HCT116 (cell line): ENCODE results near the gene ANO4. TPM values are rescaled to one million over a fixed set of nuclear protein-coding genes. Genes with fewer than 3 reads are reported as not detected.
A peak's percentile ranks its signal among the peaks of the same experiment; 100 is the strongest.

Source experiments
- ATAC-seq: fragments of 200-7000 bp; cut with Tn5 transposase; 2 replicates; pipeline ENCODE4 v1.9.1; 2020; ENCODE audit warnings: mild to moderate bottlenecking, moderate library complexity
- BruUV-seq: library from RNA; stranded (reverse); fragments of 400-500 nt; replicated peaks from 2 replicates; lab custom pipeline; 2021; lab: Mats Ljungman, UMichigan
- CTCF ChIA-PET: fragments of 300-600 bp; sonication (Branson Sonifier 250); formaldehyde crosslinking; loops from one replicate; lab custom pipeline; 2021; ENCODE audit warnings: antibody characterized with exemption; lab: Charles Lee
- POLR2A ChIA-PET: fragments of 300-600, 350-600 bp; sonication (Branson Sonifier 250); formaldehyde crosslinking; loops from one replicate; lab custom pipeline; 2021; ENCODE audit warnings: antibody characterized with exemption; lab: Charles Lee
- RAD21 ChIA-PET, 2 experiments: fragments of 300-600 bp; sonication (Branson Sonifier 250); formaldehyde crosslinking; loops; one replicate each; lab custom pipeline; 2023; ENCODE audit warnings: low total read pairs in 2 of 2; ENCODE audit not compliant: uncharacterized antibody in 2 of 2, unreplicated experiment in 2 of 2, low non-redundant PET in 1 of 2; lab: Charles Lee
- DNase-seq: peaks from one replicate; pipeline ENCODE4 v3.0.0-alpha.2; 2010; ENCODE audit warnings: low read depth, low spot score
- H2AFZ ChIP-seq: fragments of 200-600 bp; shearing (Covaris generic), sonication (generic); 2 replicates; pipeline ENCODE4 v1.6.1; 2017; ENCODE audit warnings: low read depth, mixed run types, mixed read lengths, antibody characterized with exemption, low read length; ENCODE audit not compliant: poor library complexity, severe bottlenecking
- H3K27ac ChIP-seq: 2 replicates; pipeline ENCODE4 v1.5.1; 2012; ENCODE audit warnings: low read depth, low read length
- H3K27me3 ChIP-seq: fragments of 200-600 bp; sonication (generic); 2 replicates; pipeline ENCODE4 v1.6.1; 2016; ENCODE audit warnings: mixed run types, low read length, mixed read lengths; ENCODE audit not compliant: insufficient read depth
- H3K36me3 ChIP-seq, 2 experiments: fragments of 200-500 bp in 1 of 2; fragments of 200-600 bp in 1 of 2; sonication (Bioruptor generic) in 1 of 2; sonication (generic) in 1 of 2; 2 replicates each; pipeline versions ENCODE4 v1.5.1 to v1.6.1; 2014 to 2016; ENCODE audit warnings: low read length in 2 of 2, inconsistent platforms in 1 of 2, mixed read lengths in 1 of 2, mixed run types in 1 of 2; ENCODE audit not compliant: insufficient read depth in 2 of 2, control insufficient read depth in 1 of 2
- H3K4me1 ChIP-seq, 2 experiments: fragments of 200-600 bp in 1 of 2; sonication (generic) in 1 of 2; 2 replicates each; pipeline versions ENCODE4 v1.5.1 to v1.6.1; 2012 to 2017; ENCODE audit warnings: low read length in 2 of 2, inconsistent platforms in 1 of 2, mild to moderate bottlenecking in 1 of 2, mixed read lengths in 1 of 2, mixed run types in 1 of 2, moderate library complexity in 1 of 2; ENCODE audit not compliant: insufficient read depth in 2 of 2, control insufficient read depth in 1 of 2
- H3K4me2 ChIP-seq: fragments of 200-600 bp; sonication (generic); 2 replicates; pipeline ENCODE4 v1.6.1; 2017; ENCODE audit warnings: mixed run types, low read length, mixed read lengths
- H3K4me3 ChIP-seq, 2 experiments: fragments of 200-600 bp in 1 of 2; sonication (generic) in 1 of 2; replicated peaks in 1 of 2; 2 replicates each; pipeline ENCODE4 v1.5.1; 2011 to 2016; ENCODE audit warnings: low read length in 2 of 2, control low read depth in 1 of 2, low read depth in 1 of 2, mild to moderate bottlenecking in 1 of 2, mixed read lengths in 1 of 2, mixed run types in 1 of 2
- H3K79me2 ChIP-seq: fragments of 200-600 bp; sonication (generic); 2 replicates; pipeline ENCODE4 v1.6.1; 2017; ENCODE audit warnings: mild to moderate bottlenecking, mixed run types, low read length, moderate library complexity, mixed read lengths; ENCODE audit not compliant: insufficient read depth
- H3K9ac ChIP-seq: fragments of 200-600 bp; sonication (generic); 2 replicates; pipeline ENCODE4 v1.6.1; 2016; ENCODE audit warnings: low read length, mixed read lengths
- H3K9me2 ChIP-seq: fragments of 200-600 bp; sonication (generic), shearing (Covaris generic); 2 replicates; pipeline ENCODE4 v1.6.1; 2017; ENCODE audit warnings: mixed run types, mild to moderate bottlenecking, moderate library complexity; ENCODE audit not compliant: insufficient read depth
- H3K9me3 ChIP-seq, 2 experiments: fragments of 200-500 bp in 1 of 2; fragments of 200-600 bp in 1 of 2; sonication (Bioruptor generic) in 1 of 2; sonication (generic) in 1 of 2; 2 replicates each; pipeline ENCODE4 v1.6.1; 2014 to 2017; ENCODE audit warnings: low read length in 2 of 2, mixed read lengths in 2 of 2, inconsistent platforms in 1 of 2, low read depth in 1 of 2, mild to moderate bottlenecking in 1 of 2, mixed run types in 1 of 2, moderate library complexity in 1 of 2; ENCODE audit not compliant: control insufficient read depth in 1 of 2, insufficient read depth in 1 of 2
- H4K20me1 ChIP-seq: fragments of 200-600 bp; sonication (generic), shearing (Covaris generic); 2 replicates; pipeline ENCODE4 v1.6.1; 2017; ENCODE audit warnings: mixed run types, mild to moderate bottlenecking, moderate library complexity; ENCODE audit not compliant: insufficient read depth
- CBX3 ChIP-seq: IDR thresholded peaks from 2 replicates; pipeline ENCODE4 v1.6.1; 2012; ENCODE audit warnings: low read depth
- EZH2 ChIP-seq: fragments of 200-600 bp; sonication (generic); IDR thresholded peaks from 2 replicates; pipeline ENCODE4 v1.6.1; 2017; ENCODE audit warnings: antibody characterized with exemption, mixed run types
- EZH2phosphoT487 ChIP-seq: fragments of 200-600 bp; IDR thresholded peaks from 2 replicates; pipeline ENCODE4 v1.6.1; 2018; ENCODE audit warnings: antibody characterized with exemption, borderline replicate concordance
- FOSL1 ChIP-seq: IDR thresholded peaks from 2 replicates; pipeline ENCODE4 v1.6.1; 2012; ENCODE audit warnings: low read depth
- JUND ChIP-seq: IDR thresholded peaks from 2 replicates; pipeline ENCODE4 v1.6.1; 2012
- POLR2AphosphoS5 ChIP-seq: IDR thresholded peaks from 2 replicates; pipeline ENCODE4 v1.6.1; 2011; ENCODE audit warnings: mild to moderate bottlenecking, low read depth, low read length, moderate library complexity
- RAD21 ChIP-seq: IDR thresholded peaks from 2 replicates; pipeline ENCODE4 v1.6.1; 2012; ENCODE audit warnings: low read depth, mild to moderate bottlenecking
- SIN3A ChIP-seq: IDR thresholded peaks from 2 replicates; pipeline ENCODE4 v1.6.1; 2012; ENCODE audit warnings: low read depth
- SP1 ChIP-seq: IDR thresholded peaks from 2 replicates; pipeline ENCODE4 v1.6.1; 2012; ENCODE audit warnings: low read depth
- SRF ChIP-seq: IDR thresholded peaks from 2 replicates; pipeline ENCODE4 v1.6.1; 2012; ENCODE audit warnings: low read depth
- TCF7L2 ChIP-seq: IDR thresholded peaks from 2 replicates; pipeline ENCODE4 v1.7.0; 2011; ENCODE audit warnings: borderline replicate concordance, inconsistent platforms; ENCODE audit not compliant: insufficient read depth, insufficient read length; ENCODE audit errors: extremely low read depth
- YY1 ChIP-seq: IDR thresholded peaks from 2 replicates; pipeline ENCODE4 v1.6.1; 2011; ENCODE audit warnings: low read length, low read depth, moderate library complexity, mild to moderate bottlenecking; ENCODE audit not compliant: insufficient replicate concordance; ENCODE audit errors: extremely low read depth
- ZNF274 ChIP-seq: fragments of 200-500 bp; sonication (Bioruptor generic); IDR thresholded peaks from 2 replicates; pipeline ENCODE4 v1.6.1; 2014; ENCODE audit warnings: mild to moderate bottlenecking, low read depth, low read length, inconsistent platforms
- intact Hi-C: fragments of 100-400 bp; cut with micrococcal nuclease; formaldehyde crosslinking; loops from 2 replicates; pipeline ENCODE4 v1.10.0; 2022
- total RNA-seq: library from RNA; stranded (reverse); gene quantifications from one replicate; pipeline ENCODE4 v1.2.1, GENCODE V29; 2021; ENCODE audit not compliant: unreplicated experiment
- TF ChIP-seq, protein P1 (sequence below): IDR thresholded peaks from 2 replicates; pipeline ENCODE4 v1.6.1; 2012
- TF ChIP-seq, protein P2 (sequence below): IDR thresholded peaks from 2 replicates; pipeline ENCODE4 v1.6.1; 2012; ENCODE audit warnings: low read depth

Gene ANO4
- total RNA-seq, 1 experiment from 2014 or later: 1.7 TPM

DNA sequence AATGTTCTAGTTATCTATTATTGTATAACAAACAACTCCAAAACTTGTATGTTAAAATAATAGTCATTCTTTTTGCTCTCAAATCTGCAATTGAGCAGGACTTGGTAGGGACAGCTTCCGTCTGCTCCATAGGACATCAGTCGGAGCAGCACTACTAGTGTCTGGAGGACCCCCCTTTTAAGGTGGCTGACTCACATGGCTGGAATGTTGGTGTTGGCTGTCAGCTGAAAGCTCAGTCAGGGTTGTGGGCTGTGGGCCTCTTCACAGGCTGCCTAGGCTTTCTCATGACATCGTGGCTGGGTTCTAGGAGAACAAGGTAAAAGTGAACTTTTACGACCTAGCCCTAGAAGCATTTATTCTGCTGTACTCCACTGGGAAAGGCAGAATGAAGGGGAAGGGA is 160.6 kb downstream of the ANO4 start:
- Histone ChIP-seq H3K79me2 (no peaks in the 10 kb centered on the region), H3K9me3 (no peaks in the 10 kb centered on the region)
- ATAC-seq: peak; percentile 78

More for the DNA sequence above, 160.6 kb downstream of the ANO4 start:
- Histone ChIP-seq H3K9ac (no peak overlapping the region), H3K36me3 (no peaks in the 10 kb centered on the region), H3K4me2 (peak overlapping the region; percentile 40), H4K20me1 (no peaks in the 10 kb centered on the region), H3K27me3 (no peaks in the 10 kb centered on the region), H3K4me1 (peaks cover 9 to 20% of the 10 kb centered on the region in 2 experiments; a peak in 3 of 4 replicates), H3K9me2 (no peaks in the 10 kb centered on the region), H3K4me3 (no peak overlapping the region), H3K27ac (no peak overlapping the region), H2AFZ (no peak overlapping the region)
- POLR2A ChIA-PET: no interaction called here
- intact Hi-C loops: loop anchor here (10.0 kb wide), 1 partner anchor 370 kb away; no protein-coding TSS in a partner anchor
- RAD21 ChIA-PET: no interaction called here
- CTCF ChIA-PET: no interaction called here
- DNase-seq: no peak
- TF ChIP-seq RAD21: no peak
- no peak for TF ChIP-seq SIN3A
- no peak for TF ChIP-seq EZH2phosphoT487
- TF ChIP-seq SRF: peak; percentile 66; the same call in 1 of the 2 replicates
- peak; percentile 44; the same call in 1 of the 2 replicates for TF ChIP-seq FOSL1
- no peak for TF ChIP-seq JUND
- TF ChIP-seq, protein P1, sequence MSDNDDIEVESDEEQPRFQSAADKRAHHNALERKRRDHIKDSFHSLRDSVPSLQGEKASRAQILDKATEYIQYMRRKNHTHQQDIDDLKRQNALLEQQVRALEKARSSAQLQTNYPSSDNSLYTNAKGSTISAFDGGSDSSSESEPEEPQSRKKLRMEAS: no peak
- no peak for TF ChIP-seq EZH2
- peak; percentile 20 for TF ChIP-seq TCF7L2
- no peak for TF ChIP-seq YY1
- TF ChIP-seq CBX3: no peak
- no peak for TF ChIP-seq POLR2AphosphoS5
- TF ChIP-seq, protein P2, sequence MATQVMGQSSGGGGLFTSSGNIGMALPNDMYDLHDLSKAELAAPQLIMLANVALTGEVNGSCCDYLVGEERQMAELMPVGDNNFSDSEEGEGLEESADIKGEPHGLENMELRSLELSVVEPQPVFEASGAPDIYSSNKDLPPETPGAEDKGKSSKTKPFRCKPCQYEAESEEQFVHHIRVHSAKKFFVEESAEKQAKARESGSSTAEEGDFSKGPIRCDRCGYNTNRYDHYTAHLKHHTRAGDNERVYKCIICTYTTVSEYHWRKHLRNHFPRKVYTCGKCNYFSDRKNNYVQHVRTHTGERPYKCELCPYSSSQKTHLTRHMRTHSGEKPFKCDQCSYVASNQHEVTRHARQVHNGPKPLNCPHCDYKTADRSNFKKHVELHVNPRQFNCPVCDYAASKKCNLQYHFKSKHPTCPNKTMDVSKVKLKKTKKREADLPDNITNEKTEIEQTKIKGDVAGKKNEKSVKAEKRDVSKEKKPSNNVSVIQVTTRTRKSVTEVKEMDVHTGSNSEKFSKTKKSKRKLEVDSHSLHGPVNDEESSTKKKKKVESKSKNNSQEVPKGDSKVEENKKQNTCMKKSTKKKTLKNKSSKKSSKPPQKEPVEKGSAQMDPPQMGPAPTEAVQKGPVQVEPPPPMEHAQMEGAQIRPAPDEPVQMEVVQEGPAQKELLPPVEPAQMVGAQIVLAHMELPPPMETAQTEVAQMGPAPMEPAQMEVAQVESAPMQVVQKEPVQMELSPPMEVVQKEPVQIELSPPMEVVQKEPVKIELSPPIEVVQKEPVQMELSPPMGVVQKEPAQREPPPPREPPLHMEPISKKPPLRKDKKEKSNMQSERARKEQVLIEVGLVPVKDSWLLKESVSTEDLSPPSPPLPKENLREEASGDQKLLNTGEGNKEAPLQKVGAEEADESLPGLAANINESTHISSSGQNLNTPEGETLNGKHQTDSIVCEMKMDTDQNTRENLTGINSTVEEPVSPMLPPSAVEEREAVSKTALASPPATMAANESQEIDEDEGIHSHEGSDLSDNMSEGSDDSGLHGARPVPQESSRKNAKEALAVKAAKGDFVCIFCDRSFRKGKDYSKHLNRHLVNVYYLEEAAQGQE: no peak
- no peak for TF ChIP-seq SP1
- TF ChIP-seq ZNF274: no peak
- no TSS peak for BruUV-seq
